ENCODE data around the gene IL15RA.

- TF ChIP-seq EZH2 (IDR thresholded peaks at IDR 0.05; ENCODE audit: insufficient read depth, poor library complexity, severe bottlenecking) (no peak), EZH2phosphoT487 (IDR thresholded peaks at IDR 0.05; ENCODE audit: insufficient read depth, low read depth) (no peak)
Measured at GRCh38 chr10:5938291-5938690, 39.1 kb downstream of the IL15RA start.
